HCT116 (cell line): ENCODE measurements around the gene RMND5A. TPM values are rescaled to one million over a fixed set of nuclear protein-coding genes. Genes with fewer than 3 reads are reported as not detected.

Experiments used
- ATAC-seq: fragments of 200-7000 bp; cut with Tn5 transposase; 2 replicates; pipeline ENCODE4 v1.9.1; 2020; ENCODE audit warnings: mild to moderate bottlenecking, moderate library complexity
- BruUV-seq: library from RNA; stranded (reverse); fragments of 400-500 nt; replicated peaks from 2 replicates; lab custom pipeline; 2021; lab: Mats Ljungman, UMichigan
- CTCF ChIA-PET: fragments of 300-600 bp; sonication (Branson Sonifier 250); formaldehyde crosslinking; loops from one replicate; lab custom pipeline; 2021; ENCODE audit warnings: antibody characterized with exemption; lab: Charles Lee
- POLR2A ChIA-PET: fragments of 300-600, 350-600 bp; sonication (Branson Sonifier 250); formaldehyde crosslinking; loops from one replicate; lab custom pipeline; 2021; ENCODE audit warnings: antibody characterized with exemption; lab: Charles Lee
- RAD21 ChIA-PET, 2 experiments: fragments of 300-600 bp; sonication (Branson Sonifier 250); formaldehyde crosslinking; loops; one replicate each; lab custom pipeline; 2023; ENCODE audit warnings: low total read pairs in 2 of 2; ENCODE audit not compliant: uncharacterized antibody in 2 of 2, unreplicated experiment in 2 of 2, low non-redundant PET in 1 of 2; lab: Charles Lee
- DNase-seq: peaks from one replicate; pipeline ENCODE4 v3.0.0-alpha.2; 2010; ENCODE audit warnings: low read depth, low spot score
- H2AFZ ChIP-seq: fragments of 200-600 bp; shearing (Covaris generic), sonication (generic); 2 replicates; pipeline ENCODE4 v1.6.1; 2017; ENCODE audit warnings: low read depth, mixed run types, mixed read lengths, antibody characterized with exemption, low read length; ENCODE audit not compliant: poor library complexity, severe bottlenecking
- H3K27ac ChIP-seq: 2 replicates; pipeline ENCODE4 v1.5.1; 2012; ENCODE audit warnings: low read depth, low read length
- H3K27me3 ChIP-seq: fragments of 200-600 bp; sonication (generic); 2 replicates; pipeline ENCODE4 v1.6.1; 2016; ENCODE audit warnings: mixed run types, low read length, mixed read lengths; ENCODE audit not compliant: insufficient read depth
- H3K36me3 ChIP-seq, 2 experiments: fragments of 200-500 bp in 1 of 2; fragments of 200-600 bp in 1 of 2; sonication (Bioruptor generic) in 1 of 2; sonication (generic) in 1 of 2; 2 replicates each; pipeline versions ENCODE4 v1.5.1 to v1.6.1; 2014 to 2016; ENCODE audit warnings: low read length in 2 of 2, inconsistent platforms in 1 of 2, mixed read lengths in 1 of 2, mixed run types in 1 of 2; ENCODE audit not compliant: insufficient read depth in 2 of 2, control insufficient read depth in 1 of 2
- H3K4me1 ChIP-seq, 2 experiments: fragments of 200-600 bp in 1 of 2; sonication (generic) in 1 of 2; 2 replicates each; pipeline versions ENCODE4 v1.5.1 to v1.6.1; 2012 to 2017; ENCODE audit warnings: low read length in 2 of 2, inconsistent platforms in 1 of 2, mild to moderate bottlenecking in 1 of 2, mixed read lengths in 1 of 2, mixed run types in 1 of 2, moderate library complexity in 1 of 2; ENCODE audit not compliant: insufficient read depth in 2 of 2, control insufficient read depth in 1 of 2
- H3K4me2 ChIP-seq: fragments of 200-600 bp; sonication (generic); 2 replicates; pipeline ENCODE4 v1.6.1; 2017; ENCODE audit warnings: mixed run types, low read length, mixed read lengths
- H3K4me3 ChIP-seq, 2 experiments: fragments of 200-600 bp in 1 of 2; sonication (generic) in 1 of 2; replicated peaks in 1 of 2; 2 replicates each; pipeline ENCODE4 v1.5.1; 2011 to 2016; ENCODE audit warnings: low read length in 2 of 2, control low read depth in 1 of 2, low read depth in 1 of 2, mild to moderate bottlenecking in 1 of 2, mixed read lengths in 1 of 2, mixed run types in 1 of 2
- H3K79me2 ChIP-seq: fragments of 200-600 bp; sonication (generic); 2 replicates; pipeline ENCODE4 v1.6.1; 2017; ENCODE audit warnings: mild to moderate bottlenecking, mixed run types, low read length, moderate library complexity, mixed read lengths; ENCODE audit not compliant: insufficient read depth
- H3K9ac ChIP-seq: fragments of 200-600 bp; sonication (generic); 2 replicates; pipeline ENCODE4 v1.6.1; 2016; ENCODE audit warnings: low read length, mixed read lengths
- H3K9me2 ChIP-seq: fragments of 200-600 bp; sonication (generic), shearing (Covaris generic); 2 replicates; pipeline ENCODE4 v1.6.1; 2017; ENCODE audit warnings: mixed run types, mild to moderate bottlenecking, moderate library complexity; ENCODE audit not compliant: insufficient read depth
- H3K9me3 ChIP-seq, 2 experiments: fragments of 200-500 bp in 1 of 2; fragments of 200-600 bp in 1 of 2; sonication (Bioruptor generic) in 1 of 2; sonication (generic) in 1 of 2; 2 replicates each; pipeline ENCODE4 v1.6.1; 2014 to 2017; ENCODE audit warnings: low read length in 2 of 2, mixed read lengths in 2 of 2, inconsistent platforms in 1 of 2, low read depth in 1 of 2, mild to moderate bottlenecking in 1 of 2, mixed run types in 1 of 2, moderate library complexity in 1 of 2; ENCODE audit not compliant: control insufficient read depth in 1 of 2, insufficient read depth in 1 of 2
- H4K20me1 ChIP-seq: fragments of 200-600 bp; sonication (generic), shearing (Covaris generic); 2 replicates; pipeline ENCODE4 v1.6.1; 2017; ENCODE audit warnings: mixed run types, mild to moderate bottlenecking, moderate library complexity; ENCODE audit not compliant: insufficient read depth
- CBX3 ChIP-seq: IDR thresholded peaks from 2 replicates; pipeline ENCODE4 v1.6.1; 2012; ENCODE audit warnings: low read depth
- EGR1 ChIP-seq: IDR thresholded peaks from 2 replicates; pipeline ENCODE4 v1.6.1; 2012; ENCODE audit warnings: low read depth
- FOSL1 ChIP-seq: IDR thresholded peaks from 2 replicates; pipeline ENCODE4 v1.6.1; 2012; ENCODE audit warnings: low read depth
- JUND ChIP-seq: IDR thresholded peaks from 2 replicates; pipeline ENCODE4 v1.6.1; 2012
- SIN3A ChIP-seq: IDR thresholded peaks from 2 replicates; pipeline ENCODE4 v1.6.1; 2012; ENCODE audit warnings: low read depth
- SP1 ChIP-seq: IDR thresholded peaks from 2 replicates; pipeline ENCODE4 v1.6.1; 2012; ENCODE audit warnings: low read depth
- SRF ChIP-seq: IDR thresholded peaks from 2 replicates; pipeline ENCODE4 v1.6.1; 2012; ENCODE audit warnings: low read depth
- ZFX ChIP-seq: fragments of 450-650 bp; IDR thresholded peaks from 2 replicates; pipeline ENCODE4 v1.6.1; 2017
- intact Hi-C: fragments of 100-400 bp; cut with micrococcal nuclease; formaldehyde crosslinking; loops from 2 replicates; pipeline ENCODE4 v1.10.0; 2022
- total RNA-seq: library from RNA; stranded (reverse); gene quantifications from one replicate; pipeline ENCODE4 v1.2.1, GENCODE V29; 2021; ENCODE audit not compliant: unreplicated experiment
- TF ChIP-seq, protein P1 (sequence below): IDR thresholded peaks from 2 replicates; pipeline ENCODE4 v1.6.1; 2012
- TF ChIP-seq, protein P2 (sequence below), 3 experiments: fragments of 200-600 bp in 1 of 3; sonication (generic) in 1 of 3; IDR thresholded peaks in 2 of 3; conservative IDR thresholded peaks in 1 of 3; 2 replicates each; pipeline ENCODE4 v1.5.1; 2012 to 2017; ENCODE audit warnings: low read depth in 2 of 3, low read length in 2 of 3, antibody characterized with exemption in 1 of 3, borderline replicate concordance in 1 of 3, control low read depth in 1 of 3, mild to moderate bottlenecking in 1 of 3, mixed read lengths in 1 of 3, mixed run types in 1 of 3, moderate library complexity in 1 of 3; ENCODE audit not compliant: insufficient read depth in 1 of 3

RMND5A gene
- total RNA-seq, 1 experiment from 2014 or later: 32.4 TPM

DNA sequence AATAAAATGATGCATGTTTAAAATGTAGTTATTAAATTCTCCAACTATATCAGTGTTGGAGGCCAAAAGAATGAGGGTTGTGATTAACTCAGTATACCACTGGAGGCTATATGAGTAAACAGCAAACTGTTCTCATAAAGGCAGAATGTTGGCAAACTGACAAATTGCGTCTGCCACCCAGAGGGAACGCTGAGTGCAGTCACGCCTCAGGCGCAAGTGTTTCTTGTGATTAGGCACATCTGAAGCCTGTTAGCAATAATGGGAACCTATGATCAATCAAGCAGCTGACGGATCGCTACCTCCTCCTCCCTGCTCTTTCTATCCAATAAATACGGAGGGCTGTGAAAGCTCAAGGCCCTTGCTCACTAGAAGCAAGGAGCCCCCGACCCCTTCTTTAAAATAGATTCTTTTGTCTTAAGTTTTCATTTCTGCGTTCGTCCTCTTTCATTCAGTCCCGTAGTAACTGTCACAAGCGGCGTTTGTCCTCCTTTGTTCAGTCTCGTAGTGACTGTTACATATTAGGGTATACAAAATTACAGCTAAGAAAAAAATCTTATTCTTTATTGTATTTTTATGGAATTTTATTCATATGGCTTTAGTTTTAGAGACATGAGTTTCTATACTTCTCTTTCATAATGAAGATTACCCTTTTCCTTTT is 16.3 kb upstream of the RMND5A start (continued):
- TF ChIP-seq, protein P1, sequence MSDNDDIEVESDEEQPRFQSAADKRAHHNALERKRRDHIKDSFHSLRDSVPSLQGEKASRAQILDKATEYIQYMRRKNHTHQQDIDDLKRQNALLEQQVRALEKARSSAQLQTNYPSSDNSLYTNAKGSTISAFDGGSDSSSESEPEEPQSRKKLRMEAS: peak; percentile 67
- TF ChIP-seq EGR1 (no peak), ZFX (no peak)
- TF ChIP-seq, all 23 proteins: peak for 10

DNA sequence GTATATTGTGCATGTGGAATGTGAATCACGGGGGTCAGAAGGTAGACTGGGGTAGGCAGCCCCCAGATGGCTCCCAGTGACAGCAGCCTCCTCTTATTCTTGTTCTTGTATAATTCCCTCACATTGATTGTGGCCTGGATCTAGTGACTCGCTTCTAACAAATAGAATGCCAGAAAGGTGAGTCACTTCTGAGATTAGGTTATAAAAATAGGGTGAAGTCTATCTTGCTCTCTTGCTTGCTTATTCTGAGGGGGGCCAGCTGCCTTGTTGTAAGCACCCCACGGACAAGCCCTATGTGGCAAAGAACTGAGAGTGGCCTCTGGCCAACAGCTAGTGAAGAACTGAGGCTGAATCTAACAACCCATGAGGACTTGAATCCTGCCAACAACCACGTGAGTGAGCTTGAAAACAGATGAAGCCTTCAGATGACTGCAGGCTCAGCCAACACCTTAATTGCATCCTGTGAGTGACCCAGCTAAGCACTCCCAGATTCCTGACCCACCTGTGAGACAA is 15.6 kb upstream of the RMND5A start:
- Histone ChIP-seq H3K27ac (peak overlapping the region; percentile 57), H3K4me3 (peak overlapping the region; percentile 38 to 48), H3K27me3 (no peaks in the 10 kb centered on the region), H3K36me3 (no peaks in the 10 kb centered on the region), H3K4me1 (peaks cover 14 to 27% of the 10 kb centered on the region in 2 experiments), H2AFZ (peak overlapping the region; percentile 70), H3K4me2 (peak overlapping the region; percentile 85), H3K9me2 (no peaks in the 10 kb centered on the region), H3K9ac (peak overlapping the region; percentile 54), H4K20me1 (no peaks in the 10 kb centered on the region), H3K9me3 (no peaks in the 10 kb centered on the region), H3K79me2 (no peaks in the 10 kb centered on the region)
- ChIA-PET RAD21 (no interaction called here), CTCF (interaction anchor here (1.6 kb wide), 1 partner anchor 29 kb away, joined by 5 read pairs; no protein-coding TSS in a partner anchor)
- peak; percentile 75 for DNase-seq
- intact Hi-C loops: no loop called here
- BruUV-seq: no TSS peak
- ATAC-seq: peak; percentile 84
- peak; percentile 82 for TF ChIP-seq FOSL1
- TF ChIP-seq, protein P1: peak; percentile 66
- TF ChIP-seq SP1: 0 out of 2 replicates have a peak, but pooled peaks have one; percentile 11
- TF ChIP-seq JUND: peak; percentile 70
- TF ChIP-seq SIN3A: peak; percentile 47; the same call in 1 of the 2 replicates
- TF ChIP-seq SRF: no peak
- TF ChIP-seq, protein P2, sequence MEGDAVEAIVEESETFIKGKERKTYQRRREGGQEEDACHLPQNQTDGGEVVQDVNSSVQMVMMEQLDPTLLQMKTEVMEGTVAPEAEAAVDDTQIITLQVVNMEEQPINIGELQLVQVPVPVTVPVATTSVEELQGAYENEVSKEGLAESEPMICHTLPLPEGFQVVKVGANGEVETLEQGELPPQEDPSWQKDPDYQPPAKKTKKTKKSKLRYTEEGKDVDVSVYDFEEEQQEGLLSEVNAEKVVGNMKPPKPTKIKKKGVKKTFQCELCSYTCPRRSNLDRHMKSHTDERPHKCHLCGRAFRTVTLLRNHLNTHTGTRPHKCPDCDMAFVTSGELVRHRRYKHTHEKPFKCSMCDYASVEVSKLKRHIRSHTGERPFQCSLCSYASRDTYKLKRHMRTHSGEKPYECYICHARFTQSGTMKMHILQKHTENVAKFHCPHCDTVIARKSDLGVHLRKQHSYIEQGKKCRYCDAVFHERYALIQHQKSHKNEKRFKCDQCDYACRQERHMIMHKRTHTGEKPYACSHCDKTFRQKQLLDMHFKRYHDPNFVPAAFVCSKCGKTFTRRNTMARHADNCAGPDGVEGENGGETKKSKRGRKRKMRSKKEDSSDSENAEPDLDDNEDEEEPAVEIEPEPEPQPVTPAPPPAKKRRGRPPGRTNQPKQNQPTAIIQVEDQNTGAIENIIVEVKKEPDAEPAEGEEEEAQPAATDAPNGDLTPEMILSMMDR (IDR thresholded peaks at IDR 0.05 in 2 of 3, conservative IDR thresholded peaks at IDR 0.05 in 1 of 3; ENCODE audit: borderline replicate concordance in 1 of 3, insufficient read depth in 1 of 3, low read depth in 2 of 3, low read length in 2 of 3): no peak
- TF ChIP-seq CBX3: 0 out of 2 replicates have a peak, but pooled peaks have one; percentile 8
- TF ChIP-seq, all 23 proteins: peak for 6
- POLR2A ChIA-PET: no interaction called here
